Esophagus muscularis mucosa (tissue), 4 donors: ENCODE data around the gene PLB1. TPM values are rescaled to one million over a fixed set of nuclear protein-coding genes. Genes with fewer than 3 reads are reported as not detected.

Source experiments
- DNase-seq: peaks from one replicate; pipeline ENCODE4 v3.0.0-alpha.2; 2017; ENCODE audit errors: extremely low spot score
- H3K27ac ChIP-seq, 4 donors: fragments of 200-600 bp; sonication (generic); replicated peaks in 1 of 4; 1 replicate in 3 of 4; 2 replicates in 1 of 4; pipeline ENCODE4 v1.5.1; 2016 to 2019; ENCODE audit warnings: mild to moderate bottlenecking in 1 of 4
- H3K27me3 ChIP-seq, 4 donors: fragments of 200-600 bp; sonication (generic); one replicate each; pipeline versions ENCODE4 v1.5.1 to v1.6.0; 2016 to 2019
- H3K36me3 ChIP-seq, 4 donors: fragments of 200-600 bp; sonication (generic); one replicate each; pipeline ENCODE4 v1.5.1; 2016 to 2019
- H3K4me1 ChIP-seq, 4 donors: fragments of 200-600 bp; sonication (generic); one replicate each; pipeline ENCODE4 v1.5.1; 2016 to 2019
- H3K4me3 ChIP-seq, 4 donors: fragments of 200-600 bp; sonication (generic); 1 replicate in 2 of 4; 2 replicates in 2 of 4; pipeline ENCODE4 v1.5.1; 2016 to 2019; ENCODE audit warnings: mild to moderate bottlenecking in 4 of 4, moderate library complexity in 1 of 4
- H3K9me3 ChIP-seq, 4 donors: fragments of 200-600 bp; sonication (generic); 1 replicate in 3 of 4; 2 replicates in 1 of 4; pipeline ENCODE4 v1.5.1; 2016 to 2019
- CTCF ChIP-seq, 3 experiments: fragments of 200-600 bp in 2 of 3; fragments of 450-650 bp in 1 of 3; sonication (generic) in 2 of 3; IDR thresholded peaks; one replicate each; pipeline ENCODE4 v1.5.1; 2017 to 2019; ENCODE audit warnings: antibody characterized with exemption in 3 of 3, mild to moderate bottlenecking in 2 of 3, moderate library complexity in 1 of 3
- EP300 ChIP-seq: sonication (generic); formaldehyde crosslinking; IDR thresholded peaks from one replicate; pipeline ENCODE4 v1.6.1; 2017; ENCODE audit warnings: antibody characterized with exemption
- POLR2A ChIP-seq: fragments of 450-650 bp; IDR thresholded peaks from one replicate; pipeline ENCODE4 v1.6.1; 2017; ENCODE audit warnings: antibody characterized with exemption, moderate library complexity, mild to moderate bottlenecking, low read depth
- POLR2AphosphoS5 ChIP-seq, 2 donors: sonication (generic); formaldehyde crosslinking; IDR thresholded peaks; one replicate each; pipeline ENCODE4 v1.6.1; 2017; ENCODE audit warnings: antibody characterized with exemption in 2 of 2
- WGBS: methylation state at CpG from one replicate; pipeline ENCODE4 v1.1.5; 2018; 5-methylcytosine and 5-hydroxymethylcytosine counted together
- intact Hi-C: fragments of 100-400 bp; cut with DNase I; formaldehyde crosslinking; loops from one replicate; pipeline ENCODE4 v1.15.1; 2023
- total RNA-seq, 4 donors: library from RNA; depleted of rRNA; stranded (reverse); fragments of >200 nt; gene quantifications; one replicate each; pipeline versions ENCODE4 v1.1.0 to v1.2.1, GENCODE V29; 2016

The PLB1 gene
- total RNA-seq, 4 donors from 2014 or later: 2.5 to 11.1 (median 7.7) TPM

GRCh38 chr2:28607730-28608499 lies 112.1 kb downstream of the PLB1 start:
- 61% methylated on average over 7 of the region's 8 CpGs for WGBS
- H3K36me3 ChIP-seq: no peaks in the 10 kb centered on the region
- no peak overlapping the region for H3K4me3 ChIP-seq
- peak; percentile 81 to 87 for TF ChIP-seq POLR2AphosphoS5 (IDR thresholded peaks at IDR 0.05)
- TF ChIP-seq CTCF (IDR thresholded peaks at IDR 0.05): no peak
- TF ChIP-seq POLR2A: no peak
- TF ChIP-seq EP300: peak; percentile 67
- peaks cover 28 to 72% (median 61%) of the 10 kb centered on the region in 4 donors for H3K4me1 ChIP-seq
- no peaks in the 10 kb centered on the region for H3K9me3 ChIP-seq
- no peak for DNase-seq
- intact Hi-C loops: no loop called here
- no peaks in the 10 kb centered on the region for H3K27me3 ChIP-seq
- peak overlapping the region; percentile 84 to 96 (median 94) for H3K27ac ChIP-seq

GRCh38 chr2:28608500-28609424 lies 112.9 kb downstream of the PLB1 start:
- Histone ChIP-seq H3K9me3 (no peaks in the 10 kb centered on the region), H3K4me3 (no peak overlapping the region), H3K27me3 (no peaks in the 10 kb centered on the region), H3K36me3 (no peaks in the 10 kb centered on the region), H3K4me1 (peaks cover 30 to 77% (median 65%) of the 10 kb centered on the region in 4 donors), H3K27ac (peak overlapping the region; percentile 84 to 96 (median 94))
- TF ChIP-seq CTCF (IDR thresholded peaks at IDR 0.05) (no peak), POLR2AphosphoS5 (IDR thresholded peaks at IDR 0.05) (peak in 1 of 2 donors; percentile 39)
- intact Hi-C loops: no loop called here
- DNase-seq: no peak
- WGBS: 79% methylated on average over 7 of the region's 7 CpGs

- no peak for DNase-seq
- H3K4me3 ChIP-seq: no peak overlapping the region
- no peaks in the 10 kb centered on the region for H3K27me3 ChIP-seq
- peaks cover 31 to 75% (median 65%) of the 10 kb centered on the region in 4 donors for H3K4me1 ChIP-seq
- TF ChIP-seq CTCF (IDR thresholded peaks at IDR 0.05) (no peak), POLR2AphosphoS5 (IDR thresholded peaks at IDR 0.05) (peak; percentile 72 to 85)
- H3K36me3 ChIP-seq: no peaks in the 10 kb centered on the region
- WGBS: 45% methylated on average over 7 of the region's 8 CpGs
- peak overlapping the region; percentile 84 to 96 (median 94) for H3K27ac ChIP-seq
- intact Hi-C loops: no loop called here
- no peaks in the 10 kb centered on the region for H3K9me3 ChIP-seq
These were observed 114.8 kb downstream of the PLB1 start for GRCh38 chr2:28610583-28611201.

GRCh38 chr2:28612131-28612812 lies 116.4 kb downstream of the PLB1 start:
- Histone ChIP-seq H3K36me3 (no peaks in the 10 kb centered on the region), H3K4me3 (no peak overlapping the region), H3K27me3 (no peaks in the 10 kb centered on the region), H3K9me3 (no peaks in the 10 kb centered on the region), H3K27ac (peak overlapping the region; percentile 76 to 94 (median 88)), H3K4me1 (peaks cover 22 to 65% (median 51%) of the 10 kb centered on the region in 4 donors)
- no peak for DNase-seq
- TF ChIP-seq POLR2AphosphoS5 (IDR thresholded peaks at IDR 0.05) (no peak), POLR2A (no peak), CTCF (IDR thresholded peaks at IDR 0.05) (no peak), EP300 (no peak)
- WGBS: 89% methylated on average over 9 of the region's 9 CpGs
- intact Hi-C loops: no loop called here
